GM19455 (cell line): ENCODE measurements around the gene P4HA2.
"Not testable (repeated sequence)": the region's sequence is repeated elsewhere in the genome, so short reads cannot be mapped to it uniquely, and the experiment has no call there.

Source experiments
- ATAC-seq: cut with Tn5 transposase; IDR thresholded peaks from one replicate; pipeline ENCODE4 v1.9.1; 2021; ENCODE audit not compliant: unreplicated experiment

Gene P4HA2

GRCh38 chr5:132161574-132162326 lies 65.9 kb downstream of the P4HA2 start:
- ATAC-seq = not testable (repeated sequence)

GRCh38 chr5:132156413-132156812 lies 71.2 kb downstream of the P4HA2 start:
- ATAC-seq = no peak

- ATAC-seq = no peak
Measured at GRCh38 chr5:132150565-132150964, 77.1 kb downstream of the P4HA2 start.

GRCh38 chr5:132147663-132148062 lies 80.0 kb downstream of the P4HA2 start:
- ATAC-seq = no peak

GRCh38 chr5:132145326-132145725 lies 82.3 kb downstream of the P4HA2 start:
- ATAC-seq = not testable (repeated sequence)

GRCh38 chr5:132143148-132143547 lies 84.5 kb downstream of the P4HA2 start:
- no peak for ATAC-seq

GRCh38 chr5:132142459-132142858 lies 85.2 kb downstream of the P4HA2 start:
- no peak for ATAC-seq
